ENCODE data around the gene CATSPER3. TPM values are rescaled to one million over a fixed set of nuclear protein-coding genes. Genes with fewer than 3 reads are reported as not detected.

CATSPER3 gene
- total RNA-seq, 1 experiment from 2014 or later = 0.57 TPM

GRCh38 chr5:135008556-135008955 lies 40.8 kb downstream of the CATSPER3 start:
- Histone ChIP-seq H3K27ac (no peak overlapping the region), H3K79me2 (ENCODE audit: low read depth) (no peaks in the 10 kb centered on the region), H3K27me3 (ENCODE audit: insufficient read depth, low read depth) (no peaks in the 10 kb centered on the region), H3K4me1 (replicated peaks; ENCODE audit: insufficient read depth) (no peaks in the 10 kb centered on the region), H4K20me1 (ENCODE audit: insufficient read depth) (no peaks in the 10 kb centered on the region), H3K9me2 (ENCODE audit: insufficient read depth) (no peaks in the 10 kb centered on the region), H3K4me2 (no peak overlapping the region), H3K4me3 (no peak overlapping the region), H2AFZ (no peak overlapping the region), H3K9me3 (ENCODE audit: insufficient read depth, low read depth) (no peaks in the 10 kb centered on the region; the same call in 1 of the 2 replicates), H3K36me3 (ENCODE audit: low read depth) (no peaks in the 10 kb centered on the region), H3F3A (ENCODE audit: insufficient read depth, low read depth) (no peaks in the 10 kb centered on the region)
- TF ChIP-seq CTCF (conservative IDR thresholded peaks at IDR 0.05) = no peak
- no peak for TF ChIP-seq EZH2 (IDR thresholded peaks at IDR 0.05; ENCODE audit: low read depth)
- ChIA-PET CTCF (no interaction called here), POLR2A (ENCODE audit: unreplicated experiment) (no interaction called here)
- no peak for DNase-seq
- no TSS peak for BruUV-seq (replicated peaks)
- intact Hi-C loops (cut with micrococcal nuclease; ENCODE audit: unreplicated experiment) = no loop called here

GRCh38 chr5:135008981-135009735 lies 41.5 kb downstream of the CATSPER3 start:
- Histone ChIP-seq H3K4me1 (replicated peaks; ENCODE audit: insufficient read depth) (no peaks in the 10 kb centered on the region), H3K79me2 (ENCODE audit: low read depth) (no peaks in the 10 kb centered on the region), H3K9me2 (ENCODE audit: insufficient read depth) (no peaks in the 10 kb centered on the region), H3F3A (ENCODE audit: insufficient read depth, low read depth) (no peaks in the 10 kb centered on the region), H3K27me3 (ENCODE audit: insufficient read depth, low read depth) (no peaks in the 10 kb centered on the region), H3K27ac (no peak overlapping the region), H3K9me3 (ENCODE audit: insufficient read depth, low read depth) (no peaks in the 10 kb centered on the region), H2AFZ (no peak overlapping the region), H4K20me1 (ENCODE audit: insufficient read depth) (no peaks in the 10 kb centered on the region), H3K4me2 (no peak overlapping the region), H3K36me3 (ENCODE audit: low read depth) (no peaks in the 10 kb centered on the region), H3K4me3 (no peak overlapping the region)
- intact Hi-C loops (cut with micrococcal nuclease; ENCODE audit: unreplicated experiment) = no loop called here
- no TSS peak for BruUV-seq (replicated peaks)
- DNase-seq = no peak
- POLR2A ChIA-PET (ENCODE audit: unreplicated experiment) = no interaction called here
- TF ChIP-seq EZH2 (IDR thresholded peaks at IDR 0.05; ENCODE audit: low read depth) (no peak), CTCF (conservative IDR thresholded peaks at IDR 0.05) (no peak)
- CTCF ChIA-PET = no interaction called here

GRCh38 chr5:135009736-135010501 lies 42.2 kb downstream of the CATSPER3 start:
- intact Hi-C loops (cut with micrococcal nuclease; ENCODE audit: unreplicated experiment) = loop anchor here (2.0 to 10.0 kb wide), 3 partner anchors 55 to 325 kb away; no protein-coding TSS in a partner anchor
- H3K36me3 ChIP-seq (ENCODE audit: low read depth) = no peaks in the 10 kb centered on the region
- H4K20me1 ChIP-seq (ENCODE audit: insufficient read depth) = no peaks in the 10 kb centered on the region
- ChIA-PET CTCF (no interaction called here), POLR2A (ENCODE audit: unreplicated experiment) (no interaction called here)
- H3K4me1 ChIP-seq (replicated peaks; ENCODE audit: insufficient read depth) = no peaks in the 10 kb centered on the region
- no peaks in the 10 kb centered on the region for H3K9me3 ChIP-seq (ENCODE audit: insufficient read depth, low read depth)
- no peak overlapping the region for H3K27ac ChIP-seq
- H2AFZ ChIP-seq = no peak overlapping the region
- no peak overlapping the region for H3K4me2 ChIP-seq
- H3K9me2 ChIP-seq (ENCODE audit: insufficient read depth) = no peaks in the 10 kb centered on the region
- H3K27me3 ChIP-seq (ENCODE audit: insufficient read depth, low read depth) = no peaks in the 10 kb centered on the region
- BruUV-seq (replicated peaks) = no TSS peak
- no peaks in the 10 kb centered on the region for H3F3A ChIP-seq (ENCODE audit: insufficient read depth, low read depth)
- H3K4me3 ChIP-seq = no peak overlapping the region
- no peak for DNase-seq
- H3K79me2 ChIP-seq (ENCODE audit: low read depth) = no peaks in the 10 kb centered on the region
- no peak for TF ChIP-seq EZH2 (IDR thresholded peaks at IDR 0.05; ENCODE audit: low read depth)
- no peak for TF ChIP-seq CTCF (conservative IDR thresholded peaks at IDR 0.05)

Measured in PC-9 (cell line).